Measurements from ENCODE around the gene UBN2. TPM values are rescaled to one million over a fixed set of nuclear protein-coding genes. Genes with fewer than 3 reads are reported as not detected.
"Not testable (repeated sequence)": the region's sequence is repeated elsewhere in the genome, so short reads cannot be mapped to it uniquely, and the experiment has no call there.

UBN2 gene
- total RNA-seq, 5 donors from 2014 or later (not counting 1 experiment from before 2014, with no cell fraction given) = 16.1 to 21.7 (median 17.7) TPM

GRCh38 chr7:139213489-139213888 is 17.5 kb upstream of the UBN2 start:
- H3K27ac ChIP-seq (ENCODE audit: low read length); DNase-seq; H3K4me3 ChIP-seq (ENCODE audit: control insufficient read depth in 1 of 2, extremely low read depth in 1 of 2, low read length in 1 of 2); H3K36me3 ChIP-seq (ENCODE audit: control insufficient read depth in 2 of 2, extremely low read depth in 1 of 2, insufficient read depth in 1 of 2, low read length in 1 of 2); H3K27ac Mint-ChIP-seq; POLR2A ChIA-PET; CTCF ChIA-PET; H3K4me1 Mint-ChIP-seq; ATAC-seq (replicated peaks in 1 of 4); H3K4me3 Mint-ChIP-seq; H3K9me3 ChIP-seq; H3K27me3 ChIP-seq (replicated peaks in 1 of 2; ENCODE audit: control insufficient read depth in 2 of 2, extremely low read depth in 1 of 2, insufficient read depth in 2 of 2, low read length in 1 of 2); H3K4me1 ChIP-seq (ENCODE audit: control insufficient read depth in 1 of 2, extremely low read depth in 1 of 2, insufficient read depth in 2 of 2, low read length in 2 of 2); H3K36me3 Mint-ChIP-seq: not testable (repeated sequence)
- peaks cover 4 to 11% of the 10 kb centered on the region in 2 donors for H3K27me3 Mint-ChIP-seq
- peaks cover 8 to 14% (median 13%) of the 10 kb centered on the region in 3 donors for H3K9me3 Mint-ChIP-seq
- no CpG with 5 or more reads among the region's 6 CpGs for WGBS (ENCODE audit: insufficient coverage)

GRCh38 chr7:139218173-139218572 is 12.9 kb upstream of the UBN2 start:
- CTCF ChIA-PET = no interaction called here
- H3K4me3 Mint-ChIP-seq = no peak overlapping the region
- peak overlapping the region in 1 of 2 donors; percentile 19 for H3K27ac Mint-ChIP-seq
- ATAC-seq (replicated peaks in 1 of 4) (no peak), DNase-seq (no peak)
- H3K36me3 Mint-ChIP-seq = no peaks in the 10 kb centered on the region
- Histone ChIP-seq H3K27me3 (replicated peaks in 1 of 2; ENCODE audit: control insufficient read depth in 2 of 2, extremely low read depth in 1 of 2, insufficient read depth in 2 of 2, low read length in 1 of 2) (peaks cover 0 to 4% of the 10 kb centered on the region in 2 experiments), H3K4me1 (ENCODE audit: control insufficient read depth in 1 of 2, extremely low read depth in 1 of 2, insufficient read depth in 2 of 2, low read length in 2 of 2) (no peaks in the 10 kb centered on the region), H3K27ac (ENCODE audit: low read length) (no peak overlapping the region), H3K36me3 (ENCODE audit: control insufficient read depth in 2 of 2, extremely low read depth in 1 of 2, insufficient read depth in 1 of 2, low read length in 1 of 2) (no peaks in the 10 kb centered on the region), H3K9me3 (no peaks in the 10 kb centered on the region), H3K4me3 (ENCODE audit: control insufficient read depth in 1 of 2, extremely low read depth in 1 of 2, low read length in 1 of 2) (no peak overlapping the region)
- no peaks in the 10 kb centered on the region for H3K9me3 Mint-ChIP-seq
- H3K27me3 Mint-ChIP-seq = peaks cover 8 to 20% of the 10 kb centered on the region in 2 donors
- POLR2A ChIA-PET = no interaction called here
- no peaks in the 10 kb centered on the region for H3K4me1 Mint-ChIP-seq
- no CpG with 5 or more reads among the region's 1 CpG for WGBS (ENCODE audit: insufficient coverage)

GRCh38 chr7:139224219-139224618 is 6.8 kb upstream of the UBN2 start:
- no peaks in the 10 kb centered on the region for H3K36me3 Mint-ChIP-seq
- Histone ChIP-seq H3K9me3 (no peaks in the 10 kb centered on the region), H3K4me3 (ENCODE audit: control insufficient read depth in 1 of 2, extremely low read depth in 1 of 2, low read length in 1 of 2) (no peak overlapping the region), H3K4me1 (ENCODE audit: control insufficient read depth in 1 of 2, extremely low read depth in 1 of 2, insufficient read depth in 2 of 2, low read length in 2 of 2) (no peaks in the 10 kb centered on the region), H3K36me3 (ENCODE audit: control insufficient read depth in 2 of 2, extremely low read depth in 1 of 2, insufficient read depth in 1 of 2, low read length in 1 of 2) (no peaks in the 10 kb centered on the region), H3K27me3 (replicated peaks in 1 of 2; ENCODE audit: control insufficient read depth in 2 of 2, extremely low read depth in 1 of 2, insufficient read depth in 2 of 2, low read length in 1 of 2) (peaks cover 0 to 12% of the 10 kb centered on the region in 2 experiments), H3K27ac (ENCODE audit: low read length) (no peak overlapping the region)
- ChIA-PET CTCF (no interaction called here), POLR2A (no interaction called here)
- no peak overlapping the region for H3K4me3 Mint-ChIP-seq
- H3K27ac Mint-ChIP-seq = no peak overlapping the region
- DNase-seq (no peak), ATAC-seq (replicated peaks in 1 of 4) (no peak)
- H3K4me1 Mint-ChIP-seq = no peaks in the 10 kb centered on the region
- no peaks in the 10 kb centered on the region for H3K9me3 Mint-ChIP-seq
- no CpG with 5 or more reads among the region's 2 CpGs for WGBS (ENCODE audit: insufficient coverage)
- H3K27me3 Mint-ChIP-seq = peaks cover 9 to 12% of the 10 kb centered on the region in 2 donors

GRCh38 chr7:139224836-139225235 is 6.2 kb upstream of the UBN2 start:
- H3K27me3 Mint-ChIP-seq; H3K27ac ChIP-seq (ENCODE audit: low read length); DNase-seq; CTCF ChIA-PET; H3K27ac Mint-ChIP-seq; ATAC-seq (replicated peaks in 1 of 4); H3K36me3 Mint-ChIP-seq; POLR2A ChIA-PET; H3K4me3 Mint-ChIP-seq; H3K9me3 Mint-ChIP-seq; H3K9me3 ChIP-seq; H3K4me1 ChIP-seq (ENCODE audit: control insufficient read depth in 1 of 2, extremely low read depth in 1 of 2, insufficient read depth in 2 of 2, low read length in 2 of 2); H3K36me3 ChIP-seq (ENCODE audit: control insufficient read depth in 2 of 2, extremely low read depth in 1 of 2, insufficient read depth in 1 of 2, low read length in 1 of 2); H3K4me3 ChIP-seq (ENCODE audit: control insufficient read depth in 1 of 2, extremely low read depth in 1 of 2, low read length in 1 of 2); H3K4me1 Mint-ChIP-seq: not testable (repeated sequence)
- peaks cover 0 to 12% of the 10 kb centered on the region in 2 experiments for H3K27me3 ChIP-seq (replicated peaks in 1 of 2; ENCODE audit: control insufficient read depth in 2 of 2, extremely low read depth in 1 of 2, insufficient read depth in 2 of 2, low read length in 1 of 2)
- WGBS (ENCODE audit: insufficient coverage) = 96% methylated on average over 5 of the region's 18 CpGs

GRCh38 chr7:139225286-139226157 is 5.5 kb upstream of the UBN2 start:
- H3K9me3 ChIP-seq; H3K27ac Mint-ChIP-seq; H3K27me3 Mint-ChIP-seq; H3K27ac ChIP-seq (ENCODE audit: low read length); H3K4me1 Mint-ChIP-seq; POLR2A ChIA-PET; ATAC-seq (replicated peaks in 1 of 4); H3K36me3 ChIP-seq (ENCODE audit: control insufficient read depth in 2 of 2, extremely low read depth in 1 of 2, insufficient read depth in 1 of 2, low read length in 1 of 2); H3K4me3 Mint-ChIP-seq; DNase-seq; CTCF ChIA-PET; H3K36me3 Mint-ChIP-seq; H3K9me3 Mint-ChIP-seq; H3K4me1 ChIP-seq (ENCODE audit: control insufficient read depth in 1 of 2, extremely low read depth in 1 of 2, insufficient read depth in 2 of 2, low read length in 2 of 2); H3K4me3 ChIP-seq (ENCODE audit: control insufficient read depth in 1 of 2, extremely low read depth in 1 of 2, low read length in 1 of 2): not testable (repeated sequence)
- H3K27me3 ChIP-seq (replicated peaks in 1 of 2; ENCODE audit: control insufficient read depth in 2 of 2, extremely low read depth in 1 of 2, insufficient read depth in 2 of 2, low read length in 1 of 2) = peaks cover 0 to 11% of the 10 kb centered on the region in 2 experiments
- 93% methylated on average over 43 of the region's 60 CpGs for WGBS (ENCODE audit: insufficient coverage)

- POLR2A ChIA-PET; H3K36me3 ChIP-seq (ENCODE audit: control insufficient read depth in 2 of 2, extremely low read depth in 1 of 2, insufficient read depth in 1 of 2, low read length in 1 of 2); H3K9me3 ChIP-seq; H3K27ac ChIP-seq (ENCODE audit: low read length); H3K4me1 ChIP-seq (ENCODE audit: control insufficient read depth in 1 of 2, extremely low read depth in 1 of 2, insufficient read depth in 2 of 2, low read length in 2 of 2); CTCF ChIA-PET; H3K9me3 Mint-ChIP-seq; DNase-seq; H3K27me3 ChIP-seq (replicated peaks in 1 of 2; ENCODE audit: control insufficient read depth in 2 of 2, extremely low read depth in 1 of 2, insufficient read depth in 2 of 2, low read length in 1 of 2); H3K27me3 Mint-ChIP-seq; H3K36me3 Mint-ChIP-seq; H3K4me1 Mint-ChIP-seq; H3K4me3 ChIP-seq (ENCODE audit: control insufficient read depth in 1 of 2, extremely low read depth in 1 of 2, low read length in 1 of 2); H3K4me3 Mint-ChIP-seq; H3K27ac Mint-ChIP-seq; ATAC-seq (replicated peaks in 1 of 4): not testable (repeated sequence)
- WGBS (ENCODE audit: insufficient coverage) = 92% methylated on average over 7 of the region's 23 CpGs
Observed at GRCh38 chr7:139226158-139226515, 4.9 kb upstream of the UBN2 start.

Data from T-cell (primary cell).